GM06990 (cell line): Measurements from ENCODE around the gene SEMA4F.

ENCODE experiments used
- DNase-seq: peaks from one replicate; pipeline ENCODE4 v3.0.0-alpha.2; 2011; ENCODE audit not compliant: insufficient read length; ENCODE audit errors: extremely low read depth
- H3K27me3 ChIP-seq: replicated peaks from 2 replicates; pipeline ENCODE4 v1.6.0; 2011; ENCODE audit warnings: low read length; ENCODE audit not compliant: control insufficient read depth, insufficient read depth
- H3K36me3 ChIP-seq: 2 replicates; pipeline ENCODE4 v1.5.1; 2011; ENCODE audit warnings: low read length; ENCODE audit not compliant: control insufficient read depth, insufficient read depth
- H3K4me3 ChIP-seq: replicated peaks from 2 replicates; pipeline ENCODE4 v1.5.1; 2011; ENCODE audit warnings: low read depth, mild to moderate bottlenecking, control low read depth, low read length
- TF ChIP-seq, protein P1 (sequence below): IDR thresholded peaks from 2 replicates; pipeline ENCODE4 v1.5.1; 2011; ENCODE audit warnings: low read length, control low read depth, mild to moderate bottlenecking, inconsistent platforms; ENCODE audit not compliant: insufficient read depth, poor library complexity, severe bottlenecking

SEMA4F gene

DNA sequence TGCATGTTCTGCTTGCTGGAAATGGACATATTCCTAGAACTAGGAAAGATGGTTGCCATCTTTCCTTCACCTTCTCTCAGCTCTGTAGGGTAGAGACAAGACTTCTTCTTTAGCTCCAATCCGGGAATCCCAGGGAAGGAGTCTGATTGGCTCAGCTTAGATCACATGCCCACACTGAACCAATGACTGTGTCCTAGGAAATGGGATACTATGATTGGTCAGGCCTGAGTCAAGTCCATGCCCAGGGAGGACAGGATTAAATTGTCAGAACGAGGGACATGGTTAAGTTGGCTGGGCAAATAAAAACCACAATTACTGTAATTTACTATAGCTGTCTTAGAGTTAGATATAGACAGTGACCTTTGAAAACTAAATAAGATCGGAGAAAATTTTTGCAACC lies 31.4 kb downstream of the SEMA4F start:
- H3K4me3 ChIP-seq: no peak overlapping the region
- H3K27me3 ChIP-seq: no peaks in the 10 kb centered on the region
- TF ChIP-seq, protein P1, sequence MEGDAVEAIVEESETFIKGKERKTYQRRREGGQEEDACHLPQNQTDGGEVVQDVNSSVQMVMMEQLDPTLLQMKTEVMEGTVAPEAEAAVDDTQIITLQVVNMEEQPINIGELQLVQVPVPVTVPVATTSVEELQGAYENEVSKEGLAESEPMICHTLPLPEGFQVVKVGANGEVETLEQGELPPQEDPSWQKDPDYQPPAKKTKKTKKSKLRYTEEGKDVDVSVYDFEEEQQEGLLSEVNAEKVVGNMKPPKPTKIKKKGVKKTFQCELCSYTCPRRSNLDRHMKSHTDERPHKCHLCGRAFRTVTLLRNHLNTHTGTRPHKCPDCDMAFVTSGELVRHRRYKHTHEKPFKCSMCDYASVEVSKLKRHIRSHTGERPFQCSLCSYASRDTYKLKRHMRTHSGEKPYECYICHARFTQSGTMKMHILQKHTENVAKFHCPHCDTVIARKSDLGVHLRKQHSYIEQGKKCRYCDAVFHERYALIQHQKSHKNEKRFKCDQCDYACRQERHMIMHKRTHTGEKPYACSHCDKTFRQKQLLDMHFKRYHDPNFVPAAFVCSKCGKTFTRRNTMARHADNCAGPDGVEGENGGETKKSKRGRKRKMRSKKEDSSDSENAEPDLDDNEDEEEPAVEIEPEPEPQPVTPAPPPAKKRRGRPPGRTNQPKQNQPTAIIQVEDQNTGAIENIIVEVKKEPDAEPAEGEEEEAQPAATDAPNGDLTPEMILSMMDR: no peak
- no peak for DNase-seq
- H3K36me3 ChIP-seq: no peaks in the 10 kb centered on the region

DNA sequence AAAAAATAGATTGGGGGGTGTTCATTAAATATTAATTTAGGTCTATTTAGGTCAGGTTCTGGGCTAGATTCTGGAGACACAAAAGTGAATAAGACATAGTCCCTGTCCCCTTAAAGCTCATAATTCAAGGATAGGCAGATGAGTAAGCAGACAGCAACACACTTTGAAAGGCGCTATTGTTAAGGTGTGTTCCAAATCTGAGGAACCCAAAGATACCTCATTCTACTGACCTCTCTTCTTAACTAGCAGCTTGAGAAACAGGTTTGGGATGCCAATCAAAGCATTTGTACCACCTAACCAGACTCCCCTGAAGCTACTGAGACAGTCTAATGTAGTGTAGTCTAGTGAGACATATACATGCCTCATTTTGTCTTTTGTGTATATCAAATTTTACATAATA lies 34.8 kb downstream of the SEMA4F start:
- Histone ChIP-seq H3K27me3 (no peaks in the 10 kb centered on the region), H3K36me3 (no peaks in the 10 kb centered on the region), H3K4me3 (no peak overlapping the region)
- DNase-seq: no peak
- TF ChIP-seq, protein P1: no peak

DNA sequence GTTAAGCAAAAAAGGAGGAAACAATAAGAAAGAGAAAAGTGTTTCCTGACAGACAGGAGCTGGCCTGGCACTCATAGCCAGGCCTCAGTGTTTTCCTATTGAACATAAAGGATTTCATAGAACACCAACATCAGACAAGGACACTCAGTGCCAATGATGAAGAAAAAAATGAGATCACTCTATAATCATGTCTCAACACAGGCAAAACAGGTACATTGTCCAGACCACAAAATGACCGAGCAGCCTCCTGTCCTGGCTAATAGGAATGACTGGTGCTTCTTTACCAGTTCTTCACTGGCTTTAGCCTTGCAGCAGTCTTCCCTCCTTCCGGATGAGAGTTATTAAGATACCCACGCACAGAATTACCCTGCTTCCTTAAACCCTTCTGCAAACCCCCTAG lies 35.6 kb downstream of the SEMA4F start:
- Histone ChIP-seq H3K4me3 (no peak overlapping the region), H3K36me3 (no peaks in the 10 kb centered on the region), H3K27me3 (no peaks in the 10 kb centered on the region)
- TF ChIP-seq, protein P1: no peak
- DNase-seq: no peak

DNA sequence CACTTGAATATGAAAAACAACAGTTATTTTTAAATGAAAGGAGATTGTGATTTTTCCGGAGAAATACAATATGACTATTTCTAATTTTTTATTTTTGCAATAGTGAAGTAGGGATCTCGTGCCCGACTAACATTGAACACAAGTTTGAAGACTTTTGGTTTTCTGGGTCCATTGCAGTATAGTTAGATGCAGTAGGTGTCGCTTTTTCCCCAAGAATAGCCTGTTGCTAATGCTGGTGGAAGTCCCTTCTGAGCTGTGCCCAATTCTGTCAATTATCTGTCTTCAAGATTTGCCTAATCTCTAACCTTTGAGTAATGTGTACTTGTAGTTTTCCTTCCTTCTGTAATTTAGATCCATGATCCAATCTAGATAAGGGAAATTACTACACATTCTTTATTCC lies 36.5 kb downstream of the SEMA4F start:
- TF ChIP-seq, protein P1: peak; percentile 72
- no peaks in the 10 kb centered on the region for H3K36me3 ChIP-seq
- H3K4me3 ChIP-seq: no peak overlapping the region
- H3K27me3 ChIP-seq: no peaks in the 10 kb centered on the region
- DNase-seq: no peak

DNA sequence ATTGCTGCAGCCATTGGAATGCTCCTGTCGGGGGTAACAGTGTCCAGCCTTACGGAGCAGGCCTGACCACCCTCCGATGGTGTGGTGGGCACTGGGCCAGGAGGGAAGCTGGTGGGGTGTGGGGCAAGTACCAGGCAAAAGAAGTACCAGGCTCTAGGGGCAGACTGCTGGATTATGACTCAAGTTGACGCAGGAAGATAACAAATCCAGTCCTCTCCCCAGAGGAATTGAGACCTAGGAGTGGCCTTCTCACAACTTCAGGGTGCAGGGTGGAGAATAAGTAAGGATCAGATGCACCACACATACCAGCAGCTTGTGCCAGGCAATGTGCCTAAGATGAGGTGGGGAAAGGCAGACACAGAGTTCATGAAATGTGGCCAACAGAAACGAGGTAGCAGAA lies 37.9 kb downstream of the SEMA4F start:
- H3K36me3 ChIP-seq: no peaks in the 10 kb centered on the region
- TF ChIP-seq, protein P1: no peak

DNA sequence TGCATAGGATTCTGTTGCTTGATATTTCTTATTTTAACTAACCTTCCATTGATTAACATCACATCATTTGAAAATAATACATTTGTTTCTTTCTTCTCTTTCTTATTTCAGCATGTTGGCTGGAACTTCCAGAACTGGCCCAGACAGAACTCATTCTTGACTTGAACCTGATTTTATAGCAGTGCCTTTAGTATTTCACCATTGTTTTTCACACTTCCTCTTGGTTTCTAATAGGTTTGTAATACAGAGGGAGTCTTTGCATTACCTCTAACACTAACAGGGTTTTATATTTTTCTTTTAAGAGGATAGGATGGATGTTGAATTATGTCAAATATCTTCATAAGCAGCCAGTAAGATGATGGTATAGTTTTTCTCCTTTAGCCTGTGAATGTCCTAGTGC lies 39.2 kb downstream of the SEMA4F start:
- H3K36me3 ChIP-seq: no peaks in the 10 kb centered on the region
- DNase-seq: no peak
- no peaks in the 10 kb centered on the region for H3K27me3 ChIP-seq
- no peak overlapping the region for H3K4me3 ChIP-seq
- TF ChIP-seq, protein P1: no peak

More for the DNA sequence above, 37.9 kb downstream of the SEMA4F start:
- no peak for DNase-seq
- no peaks in the 10 kb centered on the region for H3K27me3 ChIP-seq
- H3K4me3 ChIP-seq: no peak overlapping the region
